GM11168 (cell line): Measurements from ENCODE around the gene NACA2.
"Not testable (repeated sequence)": the region's sequence is repeated elsewhere in the genome, so short reads cannot be mapped to it uniquely, and the experiment has no call there.

Experiments
- in situ Hi-C: fragments of 300-500 bp; cut with MboI; formaldehyde crosslinking; loops from one replicate; pipeline ENCODE4 v1.12.0; 2022; ENCODE audit warnings: low sequenced_read_pairs; ENCODE audit not compliant: unreplicated experiment

The NACA2 gene

DNA sequence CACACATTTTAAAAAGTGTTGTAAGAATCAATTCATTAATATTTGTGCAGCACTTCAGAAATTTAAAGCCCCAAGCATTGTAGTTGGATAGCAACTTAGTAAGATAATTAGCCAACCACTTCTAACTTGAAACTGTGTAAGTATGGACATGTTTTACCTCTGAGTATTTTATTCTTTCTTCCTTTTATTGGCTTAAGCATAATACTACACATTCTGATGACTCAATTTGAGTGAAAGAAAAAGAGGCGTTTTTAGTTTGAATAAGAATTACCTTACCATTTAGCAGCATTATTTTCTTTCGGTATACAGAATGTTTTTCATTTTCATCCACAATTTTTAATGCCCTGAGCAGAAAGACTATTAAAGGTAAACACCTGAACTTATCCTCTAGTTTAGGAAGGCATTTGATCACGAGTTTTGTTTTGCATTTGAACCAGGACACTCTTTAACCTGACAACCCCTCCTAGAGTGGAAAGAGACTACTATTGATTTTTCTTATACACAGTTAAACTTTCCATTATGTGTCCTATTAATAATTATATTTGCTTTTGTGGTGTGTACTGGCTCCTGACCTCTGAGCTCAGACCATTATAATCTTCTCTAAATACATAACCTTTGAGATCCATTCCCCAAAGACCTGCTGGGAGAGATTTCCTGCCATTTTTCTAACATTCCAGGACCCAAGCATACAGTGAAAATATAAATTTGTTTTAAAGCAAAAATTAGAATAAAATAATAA, 9.2 kb downstream of the NACA2 start:
- in situ Hi-C loops = no loop called here

DNA sequence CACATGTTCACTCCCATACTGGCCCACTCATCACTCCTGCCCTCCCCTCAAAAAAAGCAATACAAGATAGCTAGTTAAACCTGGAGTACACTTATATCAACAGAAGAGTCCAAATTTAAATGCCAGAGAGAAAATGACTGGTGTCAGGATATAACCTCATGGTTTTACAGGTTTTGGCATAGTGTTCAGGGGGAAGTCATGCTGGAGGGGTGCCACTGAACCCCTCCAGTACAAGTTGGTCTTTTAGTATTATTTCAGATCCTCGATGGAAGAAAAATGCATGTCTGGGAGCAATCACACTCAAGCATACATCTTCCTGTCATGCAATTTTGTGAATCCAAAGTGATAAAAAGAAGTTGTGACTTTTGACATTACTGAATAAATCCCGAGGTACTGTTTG, 10.5 kb downstream of the NACA2 start:
- in situ Hi-C loops = no loop called here

- in situ Hi-C loops = no loop called here
These were observed 11.1 kb downstream of the NACA2 start for GRCh38 chr17:61579961-61580360.

- in situ Hi-C loops = no loop called here
These were observed 11.7 kb downstream of the NACA2 start for GRCh38 chr17:61579347-61579746.

DNA sequence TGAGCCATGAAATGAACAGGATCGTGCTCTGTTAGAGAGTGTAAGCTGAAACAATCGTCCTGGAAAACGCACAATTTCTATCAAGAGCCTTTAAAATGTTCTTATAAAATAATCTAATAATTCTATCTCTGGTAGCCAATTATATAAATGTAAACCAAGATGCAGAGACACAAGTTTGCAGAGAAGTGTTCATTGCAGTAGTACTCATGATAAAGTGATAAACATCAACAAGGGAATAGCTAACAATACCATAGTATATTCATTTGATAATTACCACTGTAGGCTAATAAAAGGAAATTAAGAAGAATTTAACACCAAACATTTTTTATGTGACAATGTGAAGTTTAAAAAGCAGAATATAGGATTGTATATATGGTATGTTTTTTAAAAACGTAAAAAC, 12.4 kb downstream of the NACA2 start:
- in situ Hi-C loops = no loop called here

DNA sequence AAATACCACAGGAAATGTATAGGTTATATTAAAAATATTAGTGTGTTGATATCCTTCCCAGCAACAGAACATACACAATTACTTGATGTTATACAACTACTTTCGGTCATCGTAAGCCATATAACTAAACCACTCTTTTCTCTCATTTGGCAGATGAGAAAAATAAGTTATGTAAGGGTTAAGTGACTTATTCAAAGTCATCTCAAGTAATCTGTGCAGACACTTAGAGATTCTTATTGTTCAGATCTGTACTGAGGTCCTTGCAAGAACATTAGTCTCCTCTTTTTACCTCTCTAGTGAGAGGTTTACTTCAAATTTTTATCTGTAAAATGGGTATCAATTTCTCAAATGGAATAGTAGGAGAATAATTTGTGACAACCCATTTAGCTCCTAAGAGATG, 15.0 kb downstream of the NACA2 start:
- in situ Hi-C loops = no loop called here

DNA sequence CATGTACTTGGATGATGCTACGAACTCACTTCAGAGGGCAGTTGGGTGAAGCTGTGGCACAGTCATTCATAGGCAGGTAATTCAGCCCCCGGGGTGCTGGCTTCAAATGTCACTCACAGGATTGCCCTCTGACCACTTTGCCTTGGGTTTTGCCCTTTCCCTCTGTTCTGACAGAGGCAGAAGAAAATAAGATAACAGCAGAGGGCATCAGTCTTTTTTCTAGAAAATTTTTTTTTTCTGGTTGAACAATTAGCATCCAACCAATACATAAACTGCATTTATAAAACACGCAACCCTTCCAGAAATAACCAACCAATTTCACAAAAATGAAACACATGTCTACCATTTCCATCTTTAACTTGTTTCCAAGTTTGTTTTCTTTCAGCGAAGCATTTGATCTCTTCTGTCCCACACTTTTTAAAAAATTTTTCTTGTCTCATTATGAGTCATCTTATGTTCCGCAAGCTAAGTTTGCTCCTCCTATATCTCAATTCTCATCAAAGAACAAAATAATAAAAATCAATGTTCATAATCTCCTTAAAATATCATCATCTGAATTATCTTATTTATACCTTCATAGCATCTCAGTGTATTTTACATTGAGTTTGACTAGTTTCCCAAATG, 15.6 kb downstream of the NACA2 start:
- in situ Hi-C loops = no loop called here

DNA sequence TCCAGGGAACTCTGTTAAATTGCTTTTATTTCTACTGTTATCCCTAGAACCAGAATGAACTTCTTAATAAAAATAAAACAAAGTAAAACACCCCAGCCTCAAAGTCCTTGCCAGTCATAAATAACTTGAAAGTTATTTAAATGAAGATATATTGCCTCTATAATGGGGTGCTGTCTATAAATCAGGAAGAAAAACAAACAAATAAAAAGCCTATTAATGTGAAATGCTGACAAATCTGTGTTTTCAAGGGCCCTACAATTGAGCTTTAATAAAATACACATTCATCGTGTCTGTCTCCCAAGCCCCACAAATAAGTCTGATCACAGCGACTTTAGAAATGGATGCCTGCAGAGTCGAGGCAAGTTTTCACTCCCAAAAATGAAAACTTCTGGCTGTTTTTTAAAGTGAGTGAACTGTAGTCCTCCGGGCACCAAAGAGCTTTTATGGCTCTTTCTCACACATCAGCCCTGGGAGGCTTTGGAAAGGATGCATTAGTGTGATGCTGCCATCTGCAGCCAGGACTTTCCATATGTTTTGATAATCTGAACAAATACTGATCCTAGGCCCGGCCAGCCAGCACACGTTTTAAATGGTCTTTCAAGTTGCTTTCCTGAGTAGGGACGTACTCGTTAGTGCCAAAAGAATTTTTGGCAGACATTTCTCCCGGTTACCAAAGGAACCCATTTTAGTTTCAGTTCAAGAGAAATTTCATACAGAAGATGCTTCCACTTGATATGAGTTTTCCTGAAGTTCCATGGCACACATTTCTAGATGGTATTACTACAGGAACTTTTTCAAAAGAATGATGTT, 16.3 kb downstream of the NACA2 start:
- in situ Hi-C loops = no loop called here

DNA sequence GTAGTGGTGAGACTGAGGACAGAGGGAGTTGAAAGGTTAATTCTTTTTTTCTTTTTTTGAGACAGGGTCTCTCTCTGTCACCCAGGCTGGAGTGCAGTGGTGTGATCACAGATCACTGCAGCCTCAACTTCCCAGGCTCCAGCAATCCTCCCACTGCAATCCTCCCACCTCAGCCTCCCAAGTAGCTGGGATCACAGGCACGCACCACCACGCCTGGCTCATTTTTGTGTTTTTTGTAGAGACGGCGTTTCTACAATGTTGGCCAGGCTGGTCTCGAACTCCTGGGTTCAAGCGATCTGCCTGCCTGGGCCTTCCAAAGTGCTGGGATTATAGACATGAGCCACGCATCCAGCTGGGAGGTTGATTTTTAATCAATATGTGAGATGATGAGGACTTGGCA, 18.5 kb downstream of the NACA2 start:
- in situ Hi-C loops = not testable (repeated sequence)

GRCh38 chr17:61571624-61572023, 19.4 kb downstream of the NACA2 start:
- in situ Hi-C loops = no loop called here

- in situ Hi-C loops = no loop called here
These were observed 20.9 kb downstream of the NACA2 start for GRCh38 chr17:61570118-61570517.

DNA sequence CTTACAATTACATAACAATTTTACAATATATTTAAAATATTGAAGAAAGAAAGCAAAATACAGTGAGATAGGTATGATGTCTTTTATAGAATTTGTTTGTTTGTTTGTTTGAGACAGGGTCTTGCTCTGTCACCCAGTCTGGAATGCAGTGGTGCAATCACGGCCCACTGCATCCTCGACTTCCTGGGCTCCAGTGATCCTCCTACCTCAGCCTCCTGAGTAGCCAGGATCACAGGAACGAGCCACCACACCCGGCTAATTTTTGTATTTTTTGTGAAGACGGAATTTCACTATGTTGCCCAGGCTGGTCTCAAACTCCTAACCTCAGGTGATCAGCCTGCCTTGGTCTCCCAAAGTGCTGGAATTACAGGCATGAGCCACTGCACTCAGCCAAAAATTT, 21.5 kb downstream of the NACA2 start:
- in situ Hi-C loops = not testable (repeated sequence)

GRCh38 chr17:61568219-61569072, 22.6 kb downstream of the NACA2 start:
- in situ Hi-C loops = no loop called here

DNA sequence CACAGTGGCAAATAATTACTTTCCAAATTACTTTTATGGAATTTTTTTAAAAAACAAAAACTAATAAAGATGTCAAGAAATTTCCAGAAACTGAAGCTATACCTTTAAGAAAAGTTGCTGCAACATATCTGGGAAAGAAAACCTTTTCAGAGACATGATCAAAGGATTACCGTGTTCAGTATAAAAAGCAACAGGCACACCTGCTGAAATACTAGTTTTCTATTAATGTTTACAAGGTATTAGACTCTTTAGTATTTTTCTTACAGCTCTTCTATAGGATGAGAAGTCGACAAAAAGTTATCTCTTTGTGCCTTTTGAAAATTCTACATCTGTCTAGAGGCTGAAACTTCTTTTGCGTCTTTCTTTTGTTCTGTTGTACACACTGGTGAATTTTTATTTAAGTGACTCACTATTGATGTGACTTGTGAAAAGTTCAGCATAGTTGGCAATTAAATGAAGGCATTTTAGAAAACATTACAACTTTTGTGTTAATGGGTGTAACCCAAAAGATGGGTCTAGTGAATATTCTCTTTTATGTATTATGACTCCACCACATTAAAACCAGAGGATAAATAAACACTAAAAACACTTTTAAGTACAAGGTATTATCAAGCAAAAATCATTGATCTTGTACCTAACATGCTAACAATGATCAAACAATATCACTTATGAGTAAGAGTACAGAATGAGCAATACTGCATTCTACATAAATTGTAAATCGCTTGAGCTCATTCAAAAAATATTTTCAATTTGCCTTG, 23.8 kb downstream of the NACA2 start:
- in situ Hi-C loops = no loop called here

GRCh38 chr17:61566448-61566847, 24.6 kb downstream of the NACA2 start:
- in situ Hi-C loops = not testable (repeated sequence)

- in situ Hi-C loops = not testable (repeated sequence)
These were observed 25.2 kb downstream of the NACA2 start for GRCh38 chr17:61565850-61566249.

DNA sequence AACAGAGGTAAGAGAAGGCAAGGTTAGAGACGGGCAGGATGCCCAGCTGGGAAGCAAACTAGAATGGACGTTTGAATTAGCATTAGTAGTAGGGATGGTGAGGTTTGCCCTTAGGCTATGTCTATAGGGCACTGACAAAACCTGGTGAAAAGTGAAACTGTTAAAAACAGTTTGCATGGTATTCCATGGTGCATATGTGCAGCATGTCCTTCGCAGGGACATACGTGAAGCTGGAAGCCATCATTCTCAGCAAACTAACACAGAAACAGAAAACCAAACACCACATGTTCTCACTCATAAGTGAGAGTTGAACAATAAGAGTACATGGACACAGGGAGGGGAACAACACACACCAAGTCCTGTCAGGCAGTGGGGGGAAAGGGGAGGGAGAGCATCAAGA, 25.8 kb downstream of the NACA2 start:
- in situ Hi-C loops = no loop called here

DNA sequence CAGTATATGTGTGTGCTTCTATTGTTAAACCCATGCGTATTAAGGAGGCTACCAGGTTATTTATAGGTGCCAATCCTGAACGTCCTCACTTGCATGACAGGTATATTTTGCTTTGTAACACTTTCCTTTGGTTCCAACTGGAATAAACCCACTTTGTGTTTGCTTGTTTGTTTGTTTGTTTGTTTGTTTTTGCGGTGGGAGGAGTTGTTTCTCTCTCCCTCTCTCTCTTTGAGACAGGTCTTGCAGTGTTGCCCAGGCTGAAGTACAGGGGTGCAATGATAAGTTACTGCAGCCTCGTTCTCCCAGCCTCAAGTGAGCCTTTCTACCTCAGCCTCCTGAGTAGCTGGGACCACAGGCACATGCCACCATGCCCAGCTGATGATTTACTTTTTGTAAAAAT, 28.7 kb downstream of the NACA2 start:
- in situ Hi-C loops = no loop called here

GRCh38 chr17:61561354-61561753, 29.7 kb downstream of the NACA2 start:
- in situ Hi-C loops = no loop called here

DNA sequence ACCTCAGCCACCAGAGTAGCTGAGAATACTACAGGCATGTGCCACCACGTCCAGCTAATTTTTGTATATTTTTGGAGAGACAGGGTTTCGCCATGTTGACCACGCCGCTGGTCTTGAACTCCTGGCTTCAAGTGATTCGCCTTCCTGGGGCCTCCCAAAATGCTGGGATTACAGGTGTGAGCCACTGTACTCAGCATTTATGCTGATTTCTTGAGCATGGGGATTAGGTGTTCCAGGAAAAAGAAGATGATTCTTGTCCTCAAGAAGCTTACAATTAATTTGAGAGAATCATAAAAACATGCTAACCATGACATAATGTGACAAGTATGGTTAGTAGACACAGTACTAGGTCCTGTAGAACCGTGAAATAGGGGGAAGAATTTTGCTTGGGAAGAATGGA, 30.9 kb downstream of the NACA2 start:
- in situ Hi-C loops = no loop called here
